ENCODE data around the gene IST1. TPM values are rescaled to one million over a fixed set of nuclear protein-coding genes. Genes with fewer than 3 reads are reported as not detected.
"Not testable (repeated sequence)": the region's sequence is repeated elsewhere in the genome, so short reads cannot be mapped to it uniquely, and the experiment has no call there.

IST1 gene
- polyA plus RNA-seq (2013, experiment 1 of 2; ENCODE audit: insufficient read length) = 118 TPM
- polyA plus RNA-seq (2013, experiment 2 of 2; ENCODE audit: insufficient read length) = 124 TPM

DNA sequence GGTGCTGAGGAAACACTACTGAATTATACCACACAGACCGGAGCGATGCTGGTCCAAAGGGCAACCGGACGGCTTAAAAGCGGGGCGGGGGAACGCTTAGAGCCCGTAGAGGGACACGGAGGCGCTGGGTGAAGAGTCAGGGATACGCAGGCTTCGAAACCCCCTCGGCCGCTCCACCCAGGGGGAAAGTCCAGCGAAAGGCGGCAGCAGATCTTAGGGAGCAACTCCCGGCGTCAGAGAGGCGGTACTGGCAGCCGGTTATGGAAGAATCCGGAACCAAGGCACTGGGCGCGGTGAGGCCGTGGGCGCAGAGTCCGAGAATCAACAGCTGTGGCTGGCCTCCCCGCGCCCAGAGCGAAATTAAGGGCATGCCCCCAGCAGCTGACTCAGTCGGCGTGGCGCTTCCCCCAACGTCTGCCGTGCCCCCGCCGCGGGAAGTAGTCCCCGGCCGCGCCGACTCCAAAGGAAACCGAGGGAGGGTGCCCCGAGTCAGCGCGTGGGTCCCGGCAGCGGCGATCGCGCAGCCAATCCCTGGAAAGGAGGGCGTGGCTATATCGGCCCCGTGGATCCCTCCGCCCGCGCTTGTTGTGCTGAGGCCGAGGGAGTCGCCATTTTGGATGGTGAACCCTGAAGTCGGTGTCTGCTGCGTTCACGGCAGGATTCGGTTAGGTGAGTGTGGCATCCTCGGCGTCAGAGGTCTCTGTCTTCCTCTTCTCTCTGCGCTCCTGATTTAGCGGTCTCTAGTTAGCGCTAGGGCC is at the start of gene IST1:
TSS of gene IST1 (plus strand) at position 611 of the 758 bp plus-strand sequence. CDS start 20,110 bp downstream, outside the sequence.
- DNase-seq = peak; percentile 99

DNA sequence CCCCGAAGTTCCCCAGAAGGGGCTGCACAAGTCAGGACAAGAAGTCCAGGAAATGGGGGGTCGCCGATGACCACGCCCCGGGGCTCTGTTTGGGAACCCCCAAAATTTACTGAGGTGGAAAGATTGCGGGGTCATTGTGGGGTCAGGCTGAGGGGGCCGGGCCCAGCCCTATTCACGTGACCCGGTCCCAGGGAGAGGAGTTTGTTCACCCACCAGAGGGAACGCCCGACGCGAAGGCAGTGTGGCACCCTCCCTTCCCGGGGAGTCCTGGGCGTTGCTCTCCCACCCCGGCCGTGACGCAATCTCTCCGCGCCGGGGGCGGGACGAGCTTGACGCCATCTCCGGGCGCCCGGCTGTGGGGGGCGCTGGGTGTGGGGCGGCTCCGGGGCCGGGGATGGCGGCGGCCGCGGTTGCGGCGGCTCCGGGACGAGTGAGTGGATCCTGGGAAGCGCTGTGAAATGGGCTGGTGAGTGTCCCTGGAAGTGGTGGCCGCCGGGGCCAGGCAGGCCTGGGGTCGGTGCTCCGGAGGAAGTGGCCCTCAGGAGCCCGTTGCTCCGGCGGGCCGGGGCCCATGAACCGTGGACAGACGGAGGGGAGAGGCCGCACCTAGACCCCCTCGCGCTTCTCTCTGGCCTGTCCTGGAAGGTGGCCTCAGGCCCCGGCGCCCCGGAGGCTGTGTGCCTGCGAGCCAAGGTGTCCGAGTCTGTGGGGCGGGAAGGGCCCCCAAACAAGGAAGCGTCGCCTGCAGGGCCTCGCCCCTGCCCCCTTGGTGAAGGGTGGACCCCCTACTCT is 49.5 kb upstream of the IST1 start, which contains the start of gene ATXN1L:
TSS of gene ATXN1L (plus strand) at position 338 of the 792 bp plus-strand sequence. CDS start 3,765 bp downstream, outside the sequence.
- DNase-seq = peak; percentile 96

DNA sequence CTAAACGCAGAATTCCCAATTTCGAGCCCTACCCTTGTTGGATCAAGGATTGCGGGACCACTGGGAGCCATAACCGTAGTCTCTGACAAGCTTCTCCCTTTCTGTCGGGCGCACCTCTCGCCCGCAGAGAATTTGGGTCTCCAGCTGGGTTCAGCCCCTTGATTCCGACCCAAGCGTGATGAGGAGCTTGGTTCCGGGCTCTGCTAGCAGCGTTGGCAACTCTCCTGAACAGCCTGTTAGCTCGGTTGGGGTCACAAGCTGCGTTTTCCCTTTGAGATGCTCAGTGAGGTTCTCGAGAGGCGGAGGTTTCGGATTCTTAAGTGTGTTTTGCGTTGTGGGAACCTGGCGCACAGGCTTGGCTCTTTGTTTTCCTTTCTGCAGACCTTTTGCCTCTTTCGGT is 48.9 kb upstream of the IST1 start:
- DNase-seq = no peak

DNA sequence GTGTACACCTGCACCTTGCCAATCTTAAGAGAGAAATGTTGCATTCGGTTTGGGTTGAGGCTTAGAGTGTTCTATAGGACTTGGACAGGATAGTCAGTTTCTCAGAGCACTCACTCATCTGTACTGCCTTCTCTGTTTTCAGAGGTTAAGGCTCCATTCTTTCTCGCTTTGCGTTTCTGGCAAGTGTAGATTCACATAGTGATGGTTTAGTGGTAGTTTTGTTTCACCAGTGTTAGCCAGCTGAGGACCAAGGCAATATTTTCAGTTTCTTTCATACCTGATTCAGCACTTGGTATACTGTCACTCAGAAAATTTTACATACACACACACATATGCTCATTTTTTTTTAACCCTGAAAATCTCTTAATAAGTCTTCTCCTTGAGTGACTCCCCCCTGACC is 48.2 kb upstream of the IST1 start:
- no peak for DNase-seq

DNA sequence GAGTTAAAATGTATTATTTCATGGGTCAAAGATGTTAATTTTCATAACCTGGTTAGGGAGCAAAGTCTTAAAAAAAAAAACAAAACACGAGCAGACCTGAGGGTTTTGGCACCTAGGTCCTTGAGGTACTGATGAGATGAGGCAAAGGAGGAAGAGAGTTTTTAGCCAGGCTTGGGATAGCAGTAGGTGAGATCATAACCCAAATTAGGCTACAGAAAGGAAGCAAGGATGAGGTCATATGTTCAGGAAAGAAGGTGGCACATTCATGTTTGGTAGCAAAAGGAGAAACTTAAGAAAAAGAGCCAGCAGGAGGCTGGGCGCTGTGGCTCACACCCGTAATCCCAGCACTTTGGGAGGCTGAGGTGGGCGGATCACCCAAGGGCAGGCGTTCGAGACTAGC is 46.7 kb upstream of the IST1 start:
- no peak for DNase-seq

DNA sequence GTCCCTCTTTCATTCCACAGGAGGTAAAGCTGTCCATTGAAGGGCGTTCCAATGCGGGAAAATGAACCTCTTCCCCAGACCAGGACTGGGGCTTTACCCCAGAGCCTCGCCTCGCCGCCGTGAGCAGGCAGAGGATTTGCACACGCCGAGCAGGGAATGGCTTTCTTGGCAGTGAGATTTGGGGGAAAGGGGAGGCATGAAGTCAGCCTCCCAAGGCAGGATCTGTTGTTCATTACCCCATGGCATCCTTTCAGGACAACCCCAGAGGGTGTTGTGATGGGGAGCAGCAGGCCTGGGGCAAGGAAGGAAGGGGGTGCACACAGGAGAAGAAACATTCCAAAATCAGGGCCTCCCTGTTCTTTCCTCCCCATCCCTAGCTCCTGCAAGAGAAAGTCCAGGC is 43.6 kb upstream of the IST1 start:
- no peak for DNase-seq

DNA sequence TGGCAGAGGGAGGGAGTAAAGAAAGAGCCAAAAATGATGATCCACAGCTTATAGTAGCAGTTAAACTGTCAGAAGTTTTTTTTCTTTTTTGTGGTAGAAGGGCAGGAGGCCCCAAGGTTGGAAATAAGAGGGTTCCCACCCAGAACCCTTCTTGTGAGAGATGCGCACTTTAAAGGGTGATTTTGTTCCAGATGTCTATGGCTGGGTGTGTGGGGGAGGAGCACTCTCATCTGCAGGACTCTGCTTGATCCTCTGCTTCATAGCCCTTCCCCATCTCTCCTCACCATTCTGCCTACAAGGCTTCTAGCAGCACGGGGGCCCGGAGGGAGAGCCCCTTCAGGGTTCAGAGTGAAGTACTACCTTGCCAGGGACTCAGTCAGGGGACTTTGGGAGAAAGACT is 43.2 kb upstream of the IST1 start:
- no peak for DNase-seq

DNA sequence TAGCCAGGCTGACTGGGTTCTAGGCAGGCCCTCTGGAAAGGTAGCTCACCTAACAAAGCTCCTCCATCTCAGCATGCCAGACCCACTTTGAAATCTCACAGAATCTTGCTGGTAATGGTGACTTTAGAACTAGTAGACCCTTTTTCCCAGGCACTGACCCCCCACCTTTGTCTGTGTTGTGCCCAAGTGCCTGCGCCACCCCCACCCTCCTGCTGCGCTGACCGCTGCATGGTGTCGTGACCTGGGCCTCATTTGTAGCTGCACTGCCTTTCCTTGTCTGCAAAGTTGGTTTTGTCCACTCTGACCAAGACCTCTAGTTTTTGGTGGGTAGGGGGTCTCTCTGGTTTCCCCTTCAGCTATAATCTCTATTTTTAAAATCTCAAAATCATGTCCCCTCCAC is 42.8 kb upstream of the IST1 start:
- DNase-seq = no peak

DNA sequence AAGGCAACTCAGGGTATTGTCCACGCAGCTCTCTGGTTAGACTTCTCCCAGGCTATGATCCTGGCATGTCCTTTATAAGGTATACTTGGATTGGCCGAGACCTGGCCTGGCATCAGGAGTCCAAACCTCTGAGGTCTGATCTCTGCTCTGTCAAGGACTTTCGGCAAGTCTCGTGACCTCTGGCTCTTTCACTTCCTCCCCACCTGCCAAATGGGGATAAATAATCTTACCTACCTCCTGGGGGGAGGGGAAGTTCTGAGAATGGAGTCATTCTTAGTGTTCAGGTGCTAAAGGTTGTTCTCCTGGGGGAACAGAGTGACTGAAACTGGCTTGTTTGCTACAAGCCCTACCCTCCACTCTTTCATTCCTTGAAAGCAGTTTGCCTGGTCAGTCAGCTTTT is 41.9 kb upstream of the IST1 start:
- no peak for DNase-seq

DNA sequence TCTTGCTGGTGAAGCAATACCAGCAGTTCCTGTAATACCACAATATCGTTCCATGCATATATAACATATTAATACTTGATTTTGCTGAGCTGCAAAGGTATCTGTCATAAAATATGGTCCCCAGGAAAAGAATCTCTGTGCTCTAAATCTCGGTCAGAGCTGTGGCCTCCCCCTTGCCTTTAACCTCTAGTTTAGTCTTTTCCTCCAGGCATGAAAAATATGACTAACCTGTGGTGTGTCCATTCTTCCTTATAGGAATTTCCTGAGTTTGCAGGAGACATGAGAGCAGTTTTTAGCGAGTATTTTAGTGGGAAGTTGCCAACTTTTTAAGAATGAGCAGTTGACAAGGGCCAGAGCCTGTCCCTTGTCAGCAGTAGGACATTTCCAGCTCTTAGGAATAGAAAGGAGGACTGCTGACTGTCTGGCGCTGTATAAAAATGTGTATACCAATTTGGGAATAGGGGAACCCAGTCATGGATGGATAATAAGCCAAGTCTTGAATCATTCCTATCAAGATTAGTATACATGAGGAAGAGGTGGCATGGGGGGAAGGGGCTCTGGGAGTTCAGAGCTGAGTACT is 40.9 kb upstream of the IST1 start:
- no peak for DNase-seq

DNA sequence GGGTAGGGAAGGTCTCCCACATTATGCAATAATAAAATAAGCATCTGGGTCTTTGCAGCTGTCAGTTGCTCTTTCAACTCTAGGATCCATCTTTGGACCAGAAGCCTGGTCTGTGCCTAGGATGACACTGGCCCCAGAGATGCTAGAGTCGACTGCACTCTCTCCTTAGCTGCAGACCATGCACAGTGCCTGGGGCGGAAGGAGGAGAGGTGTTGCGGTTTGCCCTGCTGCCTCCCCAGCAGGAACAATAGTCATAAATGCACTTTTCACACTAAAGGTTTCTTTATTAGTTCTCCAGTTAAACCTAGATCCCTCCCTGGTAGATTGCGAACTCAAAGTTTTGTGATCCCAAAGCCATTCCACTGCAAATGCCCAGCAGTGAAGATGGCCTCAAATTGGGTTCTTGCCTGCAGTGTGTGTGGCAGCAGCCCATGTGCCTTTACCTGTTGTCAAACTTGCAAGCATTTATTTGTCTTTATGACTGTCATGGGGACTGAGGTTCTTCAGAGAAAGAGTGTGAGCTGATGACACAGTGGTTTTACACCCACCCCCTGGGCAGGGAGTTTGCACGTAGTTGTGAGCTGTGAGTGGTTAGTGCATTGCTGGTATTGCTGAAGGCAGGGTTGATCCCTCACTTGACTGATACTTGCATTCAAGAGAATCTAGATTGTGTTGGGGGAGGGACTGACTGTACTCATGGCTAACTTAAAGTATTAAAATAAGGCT is 39.2 kb upstream of the IST1 start:
- DNase-seq = no peak

DNA sequence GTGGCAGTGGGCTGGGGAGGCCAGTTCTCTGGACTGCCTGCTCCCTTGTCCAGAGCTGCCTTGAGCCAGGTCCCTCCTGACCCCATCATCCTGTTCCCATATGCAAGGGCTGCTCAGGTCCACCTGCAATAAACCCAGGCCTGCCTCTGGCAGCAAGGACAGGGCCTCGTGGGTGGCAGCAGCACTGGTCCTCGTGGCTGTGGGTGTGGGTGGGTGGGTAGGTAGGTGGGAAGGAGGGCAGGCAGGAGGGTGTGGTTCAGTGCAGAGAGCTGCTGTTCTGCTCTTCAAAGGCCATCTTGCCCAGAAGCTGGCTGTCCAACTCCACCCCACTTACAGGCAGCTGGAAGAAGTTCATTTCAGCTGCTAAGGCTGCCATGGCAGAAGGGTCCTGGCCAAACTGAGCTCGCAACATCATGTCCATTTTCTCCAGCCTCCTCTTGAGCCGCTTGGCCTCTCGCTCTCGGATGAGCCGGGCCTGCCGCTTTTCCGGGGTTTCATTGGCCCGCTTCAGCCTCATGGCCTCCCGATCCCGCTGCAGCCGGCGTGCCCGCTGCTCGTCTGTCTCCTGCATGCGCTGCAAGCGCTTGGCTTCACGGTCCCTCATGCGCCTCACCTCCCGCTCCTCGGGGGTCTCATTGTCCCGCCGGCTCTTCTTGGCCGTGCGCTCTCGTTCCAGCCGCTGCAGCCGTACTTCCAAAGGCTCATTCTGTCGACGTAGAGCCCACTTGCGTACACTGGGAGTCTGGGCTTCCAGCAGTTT is 35.4 kb upstream of the IST1 start:
- DNase-seq = no peak

DNA sequence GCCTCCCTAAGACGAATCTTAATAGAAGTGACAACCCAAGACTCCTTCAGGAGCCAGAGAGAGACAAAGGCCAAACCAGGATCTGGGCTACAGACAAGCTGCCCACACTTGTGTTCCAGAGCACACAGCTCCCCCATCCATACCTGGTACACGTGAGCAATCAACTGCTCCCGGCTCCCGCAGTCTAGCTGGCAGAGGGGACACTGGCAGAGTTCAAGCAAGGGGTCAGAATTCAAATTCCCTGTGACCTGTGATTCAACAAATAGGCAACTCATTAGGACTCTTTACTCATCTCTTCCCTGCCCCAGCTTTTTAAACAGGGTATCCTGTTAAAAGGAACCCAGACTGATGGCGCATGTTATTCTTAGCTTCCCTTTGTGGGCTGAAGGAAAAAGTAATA is 31.3 kb upstream of the IST1 start:
- DNase-seq = no peak

DNA sequence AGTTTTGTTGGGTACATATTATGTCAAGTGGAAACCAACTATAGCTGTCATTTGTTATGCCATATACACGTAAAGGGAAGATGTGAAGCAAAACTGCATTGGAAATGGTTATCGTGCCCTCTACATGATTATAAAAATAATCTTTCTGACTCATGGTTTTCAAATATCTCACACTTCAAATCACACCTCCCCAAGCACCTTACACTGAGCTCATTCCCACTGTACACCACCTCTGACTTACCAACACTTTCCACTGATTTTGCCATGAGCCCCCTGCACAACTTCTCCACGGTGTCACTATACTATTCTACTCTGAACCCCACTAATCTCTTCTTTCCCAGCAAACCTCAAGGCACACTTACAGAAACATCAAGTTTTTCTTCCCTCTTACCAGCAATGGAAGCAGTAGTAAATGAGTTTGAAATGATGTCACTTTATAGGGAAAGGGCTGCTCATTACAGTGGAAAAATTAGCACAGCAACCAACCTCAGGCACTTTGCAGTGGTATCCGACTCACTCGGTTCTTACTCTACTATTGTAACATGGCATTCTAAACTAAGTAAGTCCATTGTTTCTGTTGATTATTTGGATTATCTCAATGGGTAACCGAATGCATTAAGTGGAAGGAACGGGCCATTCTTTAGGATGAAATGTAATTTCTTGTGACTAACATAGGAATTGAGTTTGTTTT is 30.0 kb upstream of the IST1 start:
- DNase-seq = no peak

DNA sequence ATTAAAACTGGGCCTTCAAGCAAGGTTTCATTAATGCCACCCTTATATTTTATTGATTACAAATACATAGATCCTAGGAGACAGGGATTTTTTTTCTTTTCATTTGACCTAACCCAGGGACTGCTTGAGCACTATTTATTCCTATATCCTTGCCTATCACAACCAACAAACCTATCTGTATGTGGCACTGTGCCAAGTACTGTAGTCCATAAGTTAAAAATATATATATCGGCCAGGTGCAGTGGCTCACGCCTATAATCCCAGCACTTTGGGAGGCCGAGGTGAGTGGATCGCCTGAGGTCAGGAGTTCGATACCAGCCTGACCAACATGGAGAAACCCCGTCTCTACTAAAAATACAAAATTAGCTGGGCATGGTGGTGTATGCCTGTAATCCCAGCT is 28.2 kb upstream of the IST1 start:
- DNase-seq = not testable (repeated sequence)

DNA sequence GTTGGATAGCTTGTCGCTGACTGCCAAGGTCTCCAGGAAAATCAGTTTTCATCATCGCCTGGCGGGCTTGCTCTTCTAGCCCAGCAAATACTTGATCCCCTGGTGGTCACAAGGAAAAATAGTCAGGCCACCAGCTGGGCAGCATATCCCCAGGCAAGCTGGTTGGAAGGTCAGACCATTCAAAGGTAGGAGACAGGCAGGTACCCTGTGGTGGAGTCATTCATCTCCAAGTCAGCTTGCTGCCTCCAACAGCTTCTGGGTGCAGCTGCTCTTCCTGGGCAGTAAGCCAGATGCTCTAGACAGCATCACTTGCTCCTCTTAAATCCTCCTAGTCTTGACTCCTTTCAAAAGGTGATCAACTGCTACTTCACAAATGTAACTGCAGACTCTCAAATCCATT is 27.4 kb upstream of the IST1 start:
- no peak for DNase-seq

DNA sequence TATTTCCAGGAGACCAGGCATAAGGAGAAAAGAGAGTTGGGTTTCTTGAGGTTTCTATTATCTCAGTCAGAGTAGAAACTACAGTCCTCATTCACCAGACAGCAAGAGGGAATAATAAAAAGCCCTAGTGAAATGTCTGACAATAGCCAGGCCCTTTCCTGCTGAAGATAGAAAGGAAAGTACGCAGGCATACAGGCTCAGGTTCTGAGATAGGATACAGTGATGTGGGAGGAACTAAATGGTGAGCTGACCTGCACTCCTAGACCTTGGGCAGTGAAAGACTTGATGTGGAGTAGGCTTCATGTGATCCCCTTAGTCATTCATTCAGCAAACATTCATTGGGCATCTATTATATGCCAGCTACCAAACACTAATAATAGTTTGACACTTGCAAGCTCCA is 26.2 kb upstream of the IST1 start:
- DNase-seq = no peak

DNA sequence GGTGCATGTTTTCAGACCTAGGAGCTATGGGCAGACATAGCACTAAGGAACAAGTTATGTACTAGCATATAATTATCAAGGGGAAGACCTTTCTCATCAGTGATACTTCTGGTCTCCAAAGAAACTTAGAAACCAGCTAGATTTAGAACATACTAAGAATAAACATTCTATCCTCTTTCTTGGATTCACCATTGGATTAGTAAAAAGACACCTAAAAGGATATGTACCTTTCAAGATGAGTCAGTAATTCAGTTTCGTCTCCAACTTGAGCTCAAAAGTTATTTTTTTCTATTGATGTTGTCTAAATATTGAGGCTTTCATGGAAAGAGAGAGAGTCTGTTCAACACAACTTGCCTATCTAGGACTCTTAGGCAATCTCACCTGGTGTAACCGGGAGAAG is 24.5 kb upstream of the IST1 start:
- DNase-seq = no peak

DNA sequence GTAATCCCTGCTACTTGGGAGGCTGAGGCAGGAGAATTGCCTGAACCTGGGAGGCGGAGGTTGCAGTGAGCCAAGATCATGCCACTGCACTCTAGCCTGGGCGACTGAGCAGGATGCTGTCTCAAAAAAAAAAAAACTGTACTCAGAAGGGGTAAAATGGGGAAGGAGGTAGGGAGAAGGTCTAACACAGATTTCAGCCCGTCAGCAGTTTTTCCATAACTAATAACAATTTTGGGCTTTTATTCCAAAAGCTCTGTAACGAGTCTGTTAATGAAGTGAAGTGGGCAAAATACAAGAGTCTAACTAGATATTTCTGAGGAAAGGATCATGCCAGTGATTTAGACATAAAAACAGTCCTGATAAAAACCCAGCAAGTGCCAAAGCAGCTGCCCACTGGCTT is 22.1 kb upstream of the IST1 start:
- no peak for DNase-seq

DNA sequence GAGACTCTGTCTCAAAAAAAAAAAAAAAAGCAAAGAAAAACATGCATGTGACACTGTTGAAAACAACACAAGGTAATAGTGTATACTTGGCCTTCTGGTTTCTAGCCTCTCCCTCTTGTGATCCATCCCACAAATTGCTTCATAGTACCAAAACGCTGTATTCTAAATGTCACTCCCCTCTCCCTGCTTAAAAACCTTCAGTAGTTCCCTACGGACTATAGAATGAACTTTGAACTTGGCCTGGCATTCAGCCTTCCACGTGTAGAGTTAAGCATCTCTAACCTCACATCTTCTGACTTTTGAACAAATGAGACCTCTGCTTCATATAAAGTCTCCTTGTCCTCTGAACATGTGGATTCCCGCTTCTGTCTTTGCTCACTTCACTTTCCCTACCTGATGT is 16.4 kb upstream of the IST1 start:
- no peak for DNase-seq

DNA sequence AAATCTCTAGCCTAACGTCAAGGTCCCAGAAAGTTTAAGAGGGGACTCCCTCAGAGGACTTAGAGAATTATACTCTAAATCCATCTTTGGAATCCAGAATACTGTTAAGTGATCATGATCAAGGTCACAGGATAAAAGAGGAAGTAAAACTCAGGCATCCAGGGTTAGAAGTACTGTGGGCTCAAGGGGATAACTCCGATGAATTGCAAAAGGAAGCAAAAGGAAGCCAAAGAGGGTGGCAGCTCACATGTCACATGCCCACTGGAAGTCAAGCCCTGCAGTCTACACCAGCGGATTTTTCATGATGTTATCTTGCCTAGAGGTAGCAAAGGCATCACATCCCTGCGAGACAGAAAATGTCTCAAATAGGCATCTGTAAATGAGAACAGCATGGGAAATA is 15.2 kb upstream of the IST1 start:
- no peak for DNase-seq
